Glutamatergic neuron (in vitro differentiated cells): ENCODE results near the gene FIZ1. TPM values are rescaled to one million over a fixed set of nuclear protein-coding genes. Genes with fewer than 3 reads are reported as not detected.

ENCODE experiments used
- DNase-seq: peaks from one replicate; pipeline ENCODE4 v3.0.0; 2022
- H3K27ac Mint-ChIP-seq: one replicate; pipeline ENCODE4 v1.8.0; 2020; ENCODE audit warnings: mild to moderate bottlenecking, mixed read lengths, inconsistent platforms; ENCODE audit not compliant: unreplicated experiment
- H3K27me3 Mint-ChIP-seq: one replicate; pipeline ENCODE4 v1.8.0; 2020; ENCODE audit warnings: mild to moderate bottlenecking, moderate library complexity, mixed read lengths, inconsistent platforms; ENCODE audit not compliant: unreplicated experiment
- H3K36me3 Mint-ChIP-seq: one replicate; pipeline ENCODE4 v1.8.0; 2020; ENCODE audit warnings: mild to moderate bottlenecking, mixed read lengths, inconsistent platforms; ENCODE audit not compliant: unreplicated experiment
- H3K4me1 Mint-ChIP-seq: one replicate; pipeline ENCODE4 v1.8.0; 2020; ENCODE audit warnings: mild to moderate bottlenecking, low read depth, mixed read lengths, inconsistent platforms; ENCODE audit not compliant: unreplicated experiment
- H3K4me3 Mint-ChIP-seq: one replicate; pipeline ENCODE4 v1.8.0; 2020; ENCODE audit warnings: mild to moderate bottlenecking, mixed read lengths, inconsistent platforms; ENCODE audit not compliant: unreplicated experiment
- H3K9me3 Mint-ChIP-seq: one replicate; pipeline ENCODE4 v1.8.0; 2020; ENCODE audit warnings: mild to moderate bottlenecking, moderate library complexity, mixed read lengths, inconsistent platforms; ENCODE audit not compliant: unreplicated experiment
- total RNA-seq: library from RNA; stranded (reverse); fragmentation: NEBNext Ultra II Directional; extraction: Animal tissue kit (Norgen Biotek cat#: 25700); gene quantifications from one replicate; pipeline ENCODE4 v1.2.1, GENCODE V29; 2021; ENCODE audit not compliant: unreplicated experiment
- TF ChIP-seq, protein P1 (sequence below): fragments of 200-600 bp; sonication (generic); IDR thresholded peaks from one replicate; pipeline ENCODE4 v1.5.0; 2021; ENCODE audit not compliant: partially characterized antibody, unreplicated experiment

FIZ1 gene
- total RNA-seq, 1 donor from 2014 or later: 26.0 TPM

DNA sequence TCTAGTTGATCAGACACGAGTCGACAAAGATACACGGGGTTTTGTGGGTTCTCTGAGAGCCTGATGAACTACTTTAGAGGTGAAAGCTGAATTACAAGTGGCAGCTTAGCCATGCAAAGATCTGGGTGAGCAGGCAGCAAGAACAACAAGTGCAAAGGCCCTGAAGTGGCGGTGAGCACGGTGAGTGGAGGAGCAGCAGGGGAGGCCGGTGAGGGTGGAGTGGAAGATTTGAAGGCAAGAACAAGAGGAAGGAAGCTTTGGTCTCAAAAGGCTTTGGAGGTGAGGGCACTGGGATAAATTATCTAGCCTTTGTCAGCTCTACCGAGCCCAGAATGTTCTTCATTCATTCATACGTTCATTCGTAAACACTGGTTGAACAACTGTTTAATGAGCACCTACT is 7.5 kb upstream of the FIZ1 start:
- TF ChIP-seq, protein P1, sequence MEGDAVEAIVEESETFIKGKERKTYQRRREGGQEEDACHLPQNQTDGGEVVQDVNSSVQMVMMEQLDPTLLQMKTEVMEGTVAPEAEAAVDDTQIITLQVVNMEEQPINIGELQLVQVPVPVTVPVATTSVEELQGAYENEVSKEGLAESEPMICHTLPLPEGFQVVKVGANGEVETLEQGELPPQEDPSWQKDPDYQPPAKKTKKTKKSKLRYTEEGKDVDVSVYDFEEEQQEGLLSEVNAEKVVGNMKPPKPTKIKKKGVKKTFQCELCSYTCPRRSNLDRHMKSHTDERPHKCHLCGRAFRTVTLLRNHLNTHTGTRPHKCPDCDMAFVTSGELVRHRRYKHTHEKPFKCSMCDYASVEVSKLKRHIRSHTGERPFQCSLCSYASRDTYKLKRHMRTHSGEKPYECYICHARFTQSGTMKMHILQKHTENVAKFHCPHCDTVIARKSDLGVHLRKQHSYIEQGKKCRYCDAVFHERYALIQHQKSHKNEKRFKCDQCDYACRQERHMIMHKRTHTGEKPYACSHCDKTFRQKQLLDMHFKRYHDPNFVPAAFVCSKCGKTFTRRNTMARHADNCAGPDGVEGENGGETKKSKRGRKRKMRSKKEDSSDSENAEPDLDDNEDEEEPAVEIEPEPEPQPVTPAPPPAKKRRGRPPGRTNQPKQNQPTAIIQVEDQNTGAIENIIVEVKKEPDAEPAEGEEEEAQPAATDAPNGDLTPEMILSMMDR: no peak
- H3K9me3 Mint-ChIP-seq: peaks cover 7% of the 10 kb centered on the region
- peaks cover 15% of the 10 kb centered on the region for H3K27me3 Mint-ChIP-seq

GRCh38 chr19:55606471-55606787 is 7.1 kb upstream of the FIZ1 start:
- peaks cover 15% of the 10 kb centered on the region for H3K27me3 Mint-ChIP-seq
- TF ChIP-seq, protein P1: no peak
- peaks cover 10% of the 10 kb centered on the region for H3K4me1 Mint-ChIP-seq
- H3K36me3 Mint-ChIP-seq: peaks cover 4% of the 10 kb centered on the region
- H3K27ac Mint-ChIP-seq: peak overlapping the region; percentile 94
- H3K4me3 Mint-ChIP-seq: peak overlapping the region; percentile 99
- no peak for DNase-seq
- peaks cover 7% of the 10 kb centered on the region for H3K9me3 Mint-ChIP-seq

More for the DNA sequence above, 7.5 kb upstream of the FIZ1 start:
- Mint-ChIP-seq H3K4me3 (peak overlapping the region; percentile 99), H3K27ac (peak overlapping the region; percentile 94), H3K36me3 (peaks cover 4% of the 10 kb centered on the region), H3K4me1 (peaks cover 10% of the 10 kb centered on the region)
- DNase-seq: no peak

DNA sequence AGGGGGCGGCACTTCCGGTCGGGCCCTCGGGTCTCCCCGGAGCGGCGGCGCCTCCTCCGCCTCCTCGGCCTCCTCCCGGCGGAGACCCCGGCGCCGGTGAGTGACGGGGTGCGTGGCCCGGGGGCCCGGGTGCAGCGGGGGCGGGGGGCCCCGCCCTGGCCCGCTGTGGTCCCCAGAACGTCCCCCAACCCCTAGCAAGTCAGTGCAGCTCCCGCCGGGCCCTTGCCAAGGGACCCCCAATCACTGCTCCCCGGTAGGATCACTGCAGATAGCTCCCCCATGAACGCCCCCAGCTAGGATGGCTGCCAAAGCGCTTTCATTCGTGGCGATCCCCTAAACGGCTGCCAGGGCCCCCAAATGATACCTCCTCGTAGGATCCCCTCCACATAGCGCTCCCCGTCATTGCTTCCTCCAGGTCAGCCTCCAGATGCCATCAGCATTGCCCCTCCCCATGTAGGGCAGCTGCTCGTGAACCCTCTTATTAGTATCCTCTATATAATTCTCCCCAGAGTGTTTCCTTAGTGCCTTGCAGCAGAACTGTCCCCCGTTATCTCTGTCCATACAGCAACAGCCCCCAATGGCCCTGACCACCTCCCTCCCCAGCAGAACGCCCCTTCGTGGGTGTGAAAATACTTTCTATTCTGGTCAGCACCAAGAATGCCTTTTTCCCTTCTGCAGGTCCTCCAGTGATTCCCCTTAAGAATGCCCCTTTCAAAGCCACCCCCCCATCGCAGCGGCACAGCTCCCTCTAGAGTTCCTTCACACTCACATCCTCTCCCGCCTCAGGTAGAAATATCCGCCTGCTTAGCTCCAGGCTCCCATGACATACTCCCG is 6.5 kb upstream of the FIZ1 start, which contains the start of gene ZNF865:
ZNF865 (plus strand) TSS at position 11 of the 834 bp plus-strand sequence. CDS start 7,972 bp downstream, outside the sequence.
- H3K4me1 Mint-ChIP-seq: peaks cover 13% of the 10 kb centered on the region
- H3K27me3 Mint-ChIP-seq: peaks cover 15% of the 10 kb centered on the region
- peak within 1 kb of the TSS; percentile 99 for H3K4me3 Mint-ChIP-seq
- peaks cover 4% of the 10 kb centered on the region for H3K36me3 Mint-ChIP-seq
- peak within 1 kb of the TSS; percentile 94 for H3K27ac Mint-ChIP-seq
- TF ChIP-seq, protein P1: peak; percentile 32
- DNase-seq: peak; percentile 77
- peaks cover 11% of the 10 kb centered on the region for H3K9me3 Mint-ChIP-seq

DNA sequence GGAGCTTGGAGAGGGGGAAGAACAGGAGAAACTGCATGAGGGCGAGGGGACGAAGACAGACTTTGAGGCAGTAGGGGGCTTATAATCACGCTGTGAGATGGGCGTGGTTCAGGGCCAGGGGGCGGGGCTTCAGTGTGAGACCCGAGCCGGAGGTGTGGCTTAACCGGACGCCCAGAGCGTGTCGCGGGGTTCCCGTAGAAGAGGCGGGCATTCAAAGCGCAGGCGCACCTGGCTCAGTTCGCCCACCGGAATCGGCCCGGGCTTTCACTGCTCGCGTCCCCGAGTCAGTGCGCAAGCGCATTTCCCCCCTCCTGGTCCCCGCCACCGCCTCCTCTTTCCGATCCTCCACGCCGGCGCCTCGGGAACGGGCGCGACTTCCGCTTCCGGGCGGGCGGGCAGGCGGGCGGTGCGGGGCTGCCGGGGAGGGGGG is 5.9 kb upstream of the FIZ1 start:
- Mint-ChIP-seq H3K4me1 (peaks cover 13% of the 10 kb centered on the region), H3K27ac (peak overlapping the region; percentile 92), H3K27me3 (peaks cover 15% of the 10 kb centered on the region), H3K36me3 (peaks cover 4% of the 10 kb centered on the region), H3K9me3 (peaks cover 12% of the 10 kb centered on the region), H3K4me3 (peak overlapping the region; percentile 89)
- TF ChIP-seq, protein P1: no peak
- peak; percentile 96 for DNase-seq
